Bronchial epithelial cell (primary cell): ENCODE measurements around the gene RGS11. TPM values are rescaled to one million over a fixed set of nuclear protein-coding genes. Genes with fewer than 3 reads are reported as not detected.
"Not testable (repeated sequence)": the region's sequence is repeated elsewhere in the genome, so short reads cannot be mapped to it uniquely, and the experiment has no call there.

ENCODE experiments used
- DNase-seq: peaks from one replicate; pipeline ENCODE4 v3.0.0-alpha.2; 2010; ENCODE audit warnings: low read depth
- FAIRE-seq: peaks from 2 replicates; lab custom pipeline; 2011; peaks lifted over from hg19 to GRCh38; lab: Jason Lieb, UNC
- H3K27me3 ChIP-seq: 2 replicates; pipeline ENCODE4 v1.5.1; 2011; ENCODE audit warnings: low read length; ENCODE audit not compliant: control insufficient read depth, insufficient read depth
- H3K36me3 ChIP-seq: 2 replicates; pipeline ENCODE4 v1.5.1; 2011; ENCODE audit warnings: low read length; ENCODE audit not compliant: control insufficient read depth, insufficient read depth
- H3K4me3 ChIP-seq: 2 replicates; pipeline ENCODE4 v1.5.1; 2011; ENCODE audit warnings: mild to moderate bottlenecking, low read depth, low read length, control low read depth
- CTCF ChIP-seq: IDR thresholded peaks from 2 replicates; pipeline ENCODE4 v1.5.1; 2011; ENCODE audit warnings: mild to moderate bottlenecking, moderate library complexity, low read length, control low read depth, inconsistent platforms; ENCODE audit not compliant: insufficient read depth, severe bottlenecking
- total RNA-seq: library from RNA; depleted of rRNA; stranded (reverse); fragments of >200 nt; gene quantifications from 2 replicates; pipeline ENCODE4 v1.2.1, GENCODE V29; 2014

RGS11 gene
- total RNA-seq, 1 donor from 2014 or later: not detected

- Histone ChIP-seq H3K27me3 (no peaks in the 10 kb centered on the region), H3K36me3 (peaks cover 3% of the 10 kb centered on the region), H3K4me3 (no peak overlapping the region)
- DNase-seq (no peak), FAIRE-seq (no peak)
- no peak for TF ChIP-seq CTCF
These were observed 44.8 kb downstream of the RGS11 start for GRCh38 chr16:230949-231348.

- DNase-seq, H3K36me3 ChIP-seq, H3K4me3 ChIP-seq, H3K27me3 ChIP-seq, FAIRE-seq: not testable (repeated sequence)
These were observed 45.4 kb downstream of the RGS11 start for GRCh38 chr16:230351-230750.

GRCh38 chr16:229731-230281, 45.9 kb downstream of the RGS11 start:
- no peak for TF ChIP-seq CTCF
- FAIRE-seq (no peak), DNase-seq (no peak)
- Histone ChIP-seq H3K27me3 (no peaks in the 10 kb centered on the region), H3K36me3 (peaks cover 7% of the 10 kb centered on the region), H3K4me3 (peak overlapping the region; percentile 75)

DNA sequence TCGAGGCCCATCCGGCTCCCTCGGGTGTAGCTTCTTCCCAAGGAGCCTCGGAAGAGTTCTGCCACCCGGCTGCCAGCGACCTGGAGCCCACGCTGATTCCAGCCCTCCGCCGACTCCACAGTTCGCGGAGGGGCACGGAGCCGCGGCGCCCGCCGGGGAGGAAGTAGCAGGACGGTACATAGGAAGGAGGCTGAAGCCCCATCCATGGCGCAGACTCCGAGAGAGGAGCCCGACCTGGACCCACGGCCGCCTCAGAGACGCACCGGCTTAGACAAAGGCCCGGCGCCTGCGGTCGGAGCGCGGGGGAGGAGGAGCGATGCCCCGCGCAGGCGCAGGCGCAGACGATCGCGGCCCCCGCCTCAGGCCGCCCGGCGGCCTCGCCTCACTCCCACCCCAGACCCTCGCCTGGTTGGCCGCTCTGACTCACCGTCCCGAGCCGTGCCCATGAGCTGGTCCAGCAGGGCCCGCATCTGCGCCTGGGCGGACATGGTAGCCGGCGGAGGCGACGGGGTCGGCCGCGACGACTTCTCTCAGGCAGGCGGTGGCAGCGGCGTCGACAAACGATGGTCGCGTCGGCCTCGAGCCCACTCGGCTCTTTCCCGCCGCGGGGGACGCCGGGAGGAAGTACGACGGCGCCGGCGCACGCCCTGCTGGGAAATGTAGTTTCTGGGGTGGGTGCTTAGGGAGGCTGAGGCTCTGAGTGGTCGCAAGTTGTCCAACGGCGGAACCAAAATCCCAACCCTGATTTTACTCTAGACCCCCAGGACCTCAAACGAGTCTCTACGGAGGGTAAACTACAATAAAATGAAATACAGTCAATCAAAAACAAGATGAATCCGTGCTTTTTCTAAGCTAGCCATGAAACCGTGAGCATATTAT, 46.7 kb downstream of the RGS11 start, which contains the start of gene LUC7L:
Gene LUC7L (minus strand): TSS at position 598 of the 879 bp plus-strand sequence. CDS start 110 bp downstream, at position 488.
- FAIRE-seq: no peak
- DNase-seq: peak; percentile 68
- H3K4me3 ChIP-seq: peak within 1 kb of the TSS; percentile 75
- H3K27me3 ChIP-seq: no peaks in the 10 kb centered on the region
- peaks cover 7% of the 10 kb centered on the region for H3K36me3 ChIP-seq
- TF ChIP-seq CTCF: no peak

- Histone ChIP-seq H3K4me3 (peak overlapping the region; percentile 75), H3K36me3 (peaks cover 10% of the 10 kb centered on the region), H3K27me3 (no peaks in the 10 kb centered on the region)
- DNase-seq (peak; percentile 20), FAIRE-seq (no peak)
- TF ChIP-seq CTCF: no peak
These were observed 47.4 kb downstream of the RGS11 start for GRCh38 chr16:228151-228851.

DNA sequence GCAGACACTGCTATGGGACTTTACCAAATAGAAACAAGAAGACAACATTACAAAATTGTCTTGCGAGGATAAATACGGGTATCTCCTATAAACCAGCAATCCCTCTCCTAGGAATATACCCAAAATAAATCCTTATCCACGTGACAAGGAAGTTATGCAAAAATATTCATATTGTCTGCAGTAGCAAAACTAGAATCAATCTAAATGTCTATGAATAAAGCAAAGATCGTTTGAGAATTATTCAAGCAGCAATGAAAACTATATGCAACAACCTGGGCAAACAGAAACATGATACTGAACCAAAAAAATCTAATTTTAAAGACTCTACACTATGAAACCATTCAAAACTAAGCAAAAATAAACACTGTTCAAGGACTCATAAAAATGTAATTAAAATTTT, 55.7 kb downstream of the RGS11 start:
- no peak for FAIRE-seq

More for the DNA sequence above, 55.7 kb downstream of the RGS11 start:
- no peak for TF ChIP-seq CTCF
- no peak for DNase-seq
- Histone ChIP-seq H3K36me3 (peaks cover 16% of the 10 kb centered on the region), H3K27me3 (no peaks in the 10 kb centered on the region), H3K4me3 (no peak overlapping the region)
